ENCODE data around the gene JAM3. TPM values are rescaled to one million over a fixed set of nuclear protein-coding genes. Genes with fewer than 3 reads are reported as not detected.
A peak's percentile ranks its signal among the peaks of the same experiment; 100 is the strongest.

Gene JAM3
- total RNA-seq, 1 experiment from 2014 or later, result 45.4 TPM

DNA sequence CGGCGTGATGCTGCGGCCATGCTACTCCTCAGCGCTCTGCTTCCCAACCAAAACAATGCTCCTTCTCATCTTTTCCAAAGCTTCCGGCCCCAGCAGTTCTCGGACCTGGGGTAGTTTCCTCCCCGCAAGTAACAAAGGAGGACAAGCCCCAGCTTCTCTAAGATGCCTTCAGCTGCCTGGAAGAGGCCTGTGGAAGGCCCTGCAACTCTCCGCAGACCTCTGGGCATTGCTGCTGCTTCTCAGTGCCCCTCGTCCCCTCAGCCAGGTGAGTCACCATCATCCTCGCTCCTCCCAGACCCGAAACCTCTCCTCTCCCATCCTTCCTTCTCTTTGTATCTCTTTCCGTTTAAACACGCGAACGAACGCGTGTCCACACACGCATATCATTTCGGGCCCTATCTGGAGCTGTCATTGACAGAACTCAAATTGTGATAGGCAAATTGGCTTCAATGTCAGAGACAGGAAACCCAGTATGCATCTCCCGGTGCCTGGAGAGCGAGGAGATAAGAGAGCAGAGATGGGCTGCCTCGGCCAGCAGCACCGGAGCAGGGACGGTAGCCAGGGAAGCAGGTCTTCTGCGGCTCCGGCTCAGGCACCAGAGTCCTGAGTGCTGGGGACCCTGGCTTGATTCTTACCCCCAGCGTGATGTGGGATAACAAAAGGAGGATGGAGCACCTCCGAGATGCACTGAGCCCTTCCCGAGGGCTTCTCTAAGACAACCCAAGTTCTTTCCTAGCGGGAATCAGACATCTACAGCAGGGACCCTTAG, 22.0 kb upstream of the JAM3 start:
- TF ChIP-seq, protein P1, sequence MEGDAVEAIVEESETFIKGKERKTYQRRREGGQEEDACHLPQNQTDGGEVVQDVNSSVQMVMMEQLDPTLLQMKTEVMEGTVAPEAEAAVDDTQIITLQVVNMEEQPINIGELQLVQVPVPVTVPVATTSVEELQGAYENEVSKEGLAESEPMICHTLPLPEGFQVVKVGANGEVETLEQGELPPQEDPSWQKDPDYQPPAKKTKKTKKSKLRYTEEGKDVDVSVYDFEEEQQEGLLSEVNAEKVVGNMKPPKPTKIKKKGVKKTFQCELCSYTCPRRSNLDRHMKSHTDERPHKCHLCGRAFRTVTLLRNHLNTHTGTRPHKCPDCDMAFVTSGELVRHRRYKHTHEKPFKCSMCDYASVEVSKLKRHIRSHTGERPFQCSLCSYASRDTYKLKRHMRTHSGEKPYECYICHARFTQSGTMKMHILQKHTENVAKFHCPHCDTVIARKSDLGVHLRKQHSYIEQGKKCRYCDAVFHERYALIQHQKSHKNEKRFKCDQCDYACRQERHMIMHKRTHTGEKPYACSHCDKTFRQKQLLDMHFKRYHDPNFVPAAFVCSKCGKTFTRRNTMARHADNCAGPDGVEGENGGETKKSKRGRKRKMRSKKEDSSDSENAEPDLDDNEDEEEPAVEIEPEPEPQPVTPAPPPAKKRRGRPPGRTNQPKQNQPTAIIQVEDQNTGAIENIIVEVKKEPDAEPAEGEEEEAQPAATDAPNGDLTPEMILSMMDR (IDR thresholded peaks at IDR 0.05), result no peak
- no peak for TF ChIP-seq REST (IDR thresholded peaks at IDR 0.05; ENCODE audit: insufficient read depth in 1 of 2, low read depth in 2 of 2, low read length in 1 of 2)
- no peak for TF ChIP-seq SIN3A (IDR thresholded peaks at IDR 0.05; ENCODE audit: borderline replicate concordance, insufficient read depth, low read depth, low read length)
- no peak for TF ChIP-seq TCF7L2 (IDR thresholded peaks at IDR 0.05; ENCODE audit: low read depth, low read length)
- TF ChIP-seq POLR2AphosphoS5 (IDR thresholded peaks at IDR 0.05; ENCODE audit: low read depth, low read length), result no peak
- Histone ChIP-seq H3K27me3 (ENCODE audit: control insufficient read depth, insufficient read depth, low read length) (no peaks in the 10 kb centered on the region; the same call in 1 of the 2 replicates), H3K27ac (ENCODE audit: low read length) (no peak overlapping the region), H3K36me3 (ENCODE audit: control insufficient read depth, insufficient read depth, low read length) (no peaks in the 10 kb centered on the region), H3K4me3 (ENCODE audit: low read depth in 2 of 2, low read length in 2 of 2) (no peak overlapping the region), H3K9me3 (ENCODE audit: control insufficient read depth, insufficient read depth, low read depth, low read length) (no peaks in the 10 kb centered on the region), H3K4me1 (ENCODE audit: control insufficient read depth, insufficient read depth, low read length) (peaks cover 9% of the 10 kb centered on the region)
- no peak for DNase-seq (ENCODE audit: low read depth, low spot score)
- no TSS peak for BruUV-seq (replicated peaks)
- ChIA-PET POLR2A (no interaction called here), CTCF (interaction anchor here (1.6 to 3.6 kb wide), 2 partner anchors 10 to 119 kb away, joined by 6 to 21 read pairs; no protein-coding TSS in a partner anchor)
- intact Hi-C loops (cut with micrococcal nuclease; ENCODE audit: unreplicated experiment), result no loop called here
- ATAC-seq, result no peak
- in situ Hi-C loops (cut with HindIII; ENCODE audit: low pct_unique_long_range_greater_than_20kb, low sequenced_read_pairs), result no loop called here

DNA sequence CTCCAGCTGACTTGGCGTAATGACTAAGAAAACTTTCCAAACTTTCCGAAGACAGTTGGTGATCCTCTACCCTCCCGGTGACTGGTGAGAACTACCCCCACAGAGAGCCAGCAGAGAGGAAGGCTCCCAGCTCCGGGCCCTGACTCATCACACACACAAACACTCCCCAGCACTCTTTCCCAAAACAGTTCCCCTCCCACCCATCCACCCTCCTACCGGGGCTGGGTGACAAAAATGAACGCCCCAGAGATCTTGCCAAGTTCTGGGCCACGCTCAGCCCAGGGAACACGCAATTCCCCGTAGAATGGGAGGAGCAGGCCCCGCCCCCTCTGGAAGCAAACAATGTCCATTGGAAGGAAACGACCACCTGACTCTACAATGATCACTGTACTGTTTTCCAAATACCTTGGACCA, 21.3 kb upstream of the JAM3 start:
- no peak for DNase-seq (ENCODE audit: low read depth, low spot score)
- no TSS peak for BruUV-seq (replicated peaks)
- ChIA-PET POLR2A (no interaction called here), CTCF (interaction anchor here (0.6 kb wide), 1 partner anchor 407 kb away, joined by 3 read pairs; no protein-coding TSS in a partner anchor)
- no peak overlapping the region for H3K4me3 ChIP-seq (ENCODE audit: low read depth in 2 of 2, low read length in 2 of 2)
- H3K36me3 ChIP-seq (ENCODE audit: control insufficient read depth, insufficient read depth, low read length), result no peaks in the 10 kb centered on the region
- H3K27me3 ChIP-seq (ENCODE audit: control insufficient read depth, insufficient read depth, low read length), result no peaks in the 10 kb centered on the region; the same call in 1 of the 2 replicates
- H3K9me3 ChIP-seq (ENCODE audit: control insufficient read depth, insufficient read depth, low read depth, low read length), result no peaks in the 10 kb centered on the region
- peaks cover 9% of the 10 kb centered on the region for H3K4me1 ChIP-seq (ENCODE audit: control insufficient read depth, insufficient read depth, low read length)
- no peak overlapping the region for H3K27ac ChIP-seq (ENCODE audit: low read length)
- in situ Hi-C loops (cut with HindIII; ENCODE audit: low pct_unique_long_range_greater_than_20kb, low sequenced_read_pairs) (no loop called here), intact Hi-C loops (cut with micrococcal nuclease; ENCODE audit: unreplicated experiment) (no loop called here)
- TF ChIP-seq REST (IDR thresholded peaks at IDR 0.05; ENCODE audit: insufficient read depth in 1 of 2, low read depth in 2 of 2, low read length in 1 of 2) (no peak), POLR2AphosphoS5 (IDR thresholded peaks at IDR 0.05; ENCODE audit: low read depth, low read length) (no peak), SIN3A (IDR thresholded peaks at IDR 0.05; ENCODE audit: borderline replicate concordance, insufficient read depth, low read depth, low read length) (no peak), TCF7L2 (IDR thresholded peaks at IDR 0.05; ENCODE audit: low read depth, low read length) (no peak)
- TF ChIP-seq, protein P1 (IDR thresholded peaks at IDR 0.05), result no peak
- 0 out of 2 replicates have a peak, but pooled peaks have one; percentile 11 for ATAC-seq
